Stomach smooth muscle (tissue), 2 donors: ENCODE data around the gene NPR1.

Experiments
- H3K27ac ChIP-seq: one replicate; pipeline ENCODE4 v1.7.0; 2013; ENCODE audit warnings: mild to moderate bottlenecking, low read length, inconsistent platforms
- H3K27me3 ChIP-seq, 2 donors: one replicate each; pipeline ENCODE4 v1.7.0; 2013; ENCODE audit warnings: low read length in 2 of 2; ENCODE audit not compliant: insufficient read depth in 2 of 2, control insufficient read depth in 1 of 2
- H3K36me3 ChIP-seq, 2 donors: one replicate each; pipeline ENCODE4 v1.7.0; 2013; ENCODE audit warnings: low read length in 2 of 2; ENCODE audit not compliant: control insufficient read depth in 2 of 2, insufficient read depth in 2 of 2
- H3K4me1 ChIP-seq: one replicate; pipeline ENCODE4 v1.7.0; 2013; ENCODE audit warnings: low read length; ENCODE audit not compliant: control insufficient read depth, insufficient read depth
- H3K4me3 ChIP-seq, 2 donors: one replicate each; pipeline ENCODE4 v1.7.0; 2013; ENCODE audit warnings: low read length in 2 of 2
- H3K9ac ChIP-seq, 2 donors: one replicate each; pipeline ENCODE4 v1.7.0; 2013; ENCODE audit warnings: low read length in 2 of 2, mild to moderate bottlenecking in 1 of 2
- H3K9me3 ChIP-seq, 2 donors: one replicate each; pipeline ENCODE4 v1.7.0; 2013; ENCODE audit warnings: low read length in 2 of 2; ENCODE audit not compliant: control insufficient read depth in 2 of 2
- donor health status: healthy.
- donor health status: Pancreatic carcinoma.

Gene NPR1

GRCh38 chr1:153679337-153680119, 1.0 kb downstream of the NPR1 start:
- peaks cover 18 to 34% of the 10 kb centered on the region in 2 donors for H3K27me3 ChIP-seq
- H3K4me3 ChIP-seq: peak overlapping the region; percentile 72 to 73
- peak overlapping the region in 1 of 2 donors; percentile 47 for H3K9ac ChIP-seq
- no peaks in the 10 kb centered on the region for H3K36me3 ChIP-seq
- no peak overlapping the region for H3K27ac ChIP-seq
- H3K4me1 ChIP-seq: peaks cover 24% of the 10 kb centered on the region
- H3K9me3 ChIP-seq: no peaks in the 10 kb centered on the region

GRCh38 chr1:153680120-153680403, 1.6 kb downstream of the NPR1 start:
- Histone ChIP-seq H3K9ac (no peak overlapping the region), H3K36me3 (no peaks in the 10 kb centered on the region), H3K27me3 (peaks cover 22 to 37% of the 10 kb centered on the region in 2 donors), H3K4me3 (peak overlapping the region; percentile 72 to 73), H3K9me3 (no peaks in the 10 kb centered on the region), H3K4me1 (peaks cover 24% of the 10 kb centered on the region), H3K27ac (no peak overlapping the region)

- no peak overlapping the region for H3K4me3 ChIP-seq
- peaks cover 21% of the 10 kb centered on the region for H3K4me1 ChIP-seq
- peaks cover 22 to 37% of the 10 kb centered on the region in 2 donors for H3K27me3 ChIP-seq
- no peak overlapping the region for H3K27ac ChIP-seq
- H3K36me3 ChIP-seq: no peaks in the 10 kb centered on the region
- no peak overlapping the region for H3K9ac ChIP-seq
- no peaks in the 10 kb centered on the region for H3K9me3 ChIP-seq
Observed at GRCh38 chr1:153682730-153683129, 4.2 kb downstream of the NPR1 start.

DNA sequence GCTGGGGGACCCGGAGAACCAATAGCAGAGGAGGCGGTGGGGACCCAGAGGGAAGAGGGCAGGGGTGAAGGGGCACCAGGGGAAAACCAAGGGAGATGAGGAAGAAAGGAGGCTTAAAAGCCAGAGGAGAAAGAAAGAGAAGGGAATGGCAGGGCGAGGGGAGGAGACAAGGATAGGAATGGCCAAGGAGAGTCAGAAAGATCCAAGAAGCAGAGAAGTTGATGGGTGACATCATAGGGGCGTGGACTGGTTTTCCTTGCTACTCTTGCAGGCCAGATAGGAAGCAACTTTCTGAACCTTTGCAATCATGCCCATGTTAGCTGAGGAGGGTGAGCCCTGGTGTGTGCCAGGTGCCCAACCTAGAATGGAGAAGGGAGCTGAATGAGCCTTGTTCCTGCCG, 5.4 kb downstream of the NPR1 start:
- Histone ChIP-seq H3K36me3 (no peaks in the 10 kb centered on the region), H3K4me1 (peaks cover 10% of the 10 kb centered on the region), H3K4me3 (no peak overlapping the region), H3K27ac (no peak overlapping the region), H3K9ac (no peak overlapping the region), H3K27me3 (peaks cover 22 to 27% of the 10 kb centered on the region in 2 donors), H3K9me3 (no peaks in the 10 kb centered on the region)

DNA sequence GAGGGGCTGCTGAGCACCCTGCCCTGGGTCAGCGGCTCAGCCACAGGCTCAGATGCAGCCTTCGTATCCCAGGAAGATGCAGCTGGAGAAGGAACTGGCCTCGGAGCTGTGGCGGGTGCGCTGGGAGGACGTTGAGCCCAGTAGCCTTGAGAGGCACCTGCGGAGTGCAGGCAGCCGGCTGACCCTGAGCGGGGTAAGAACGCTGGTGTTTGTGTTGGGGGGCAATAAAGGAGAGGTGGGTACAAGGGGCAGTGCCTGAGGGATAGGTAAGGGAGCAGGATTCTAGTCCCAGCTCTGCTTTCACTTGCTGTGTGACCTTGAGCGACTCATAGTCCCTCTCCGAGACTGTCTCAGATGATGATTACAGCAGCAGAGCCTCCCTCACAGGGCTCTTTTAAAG, 6.4 kb downstream of the NPR1 start:
- no peaks in the 10 kb centered on the region for H3K9me3 ChIP-seq
- no peaks in the 10 kb centered on the region for H3K4me1 ChIP-seq
- H3K27ac ChIP-seq: no peak overlapping the region
- peaks cover 17% of the 10 kb centered on the region in 2 donors for H3K27me3 ChIP-seq
- no peaks in the 10 kb centered on the region for H3K36me3 ChIP-seq
- H3K9ac ChIP-seq: no peak overlapping the region
- no peak overlapping the region for H3K4me3 ChIP-seq

DNA sequence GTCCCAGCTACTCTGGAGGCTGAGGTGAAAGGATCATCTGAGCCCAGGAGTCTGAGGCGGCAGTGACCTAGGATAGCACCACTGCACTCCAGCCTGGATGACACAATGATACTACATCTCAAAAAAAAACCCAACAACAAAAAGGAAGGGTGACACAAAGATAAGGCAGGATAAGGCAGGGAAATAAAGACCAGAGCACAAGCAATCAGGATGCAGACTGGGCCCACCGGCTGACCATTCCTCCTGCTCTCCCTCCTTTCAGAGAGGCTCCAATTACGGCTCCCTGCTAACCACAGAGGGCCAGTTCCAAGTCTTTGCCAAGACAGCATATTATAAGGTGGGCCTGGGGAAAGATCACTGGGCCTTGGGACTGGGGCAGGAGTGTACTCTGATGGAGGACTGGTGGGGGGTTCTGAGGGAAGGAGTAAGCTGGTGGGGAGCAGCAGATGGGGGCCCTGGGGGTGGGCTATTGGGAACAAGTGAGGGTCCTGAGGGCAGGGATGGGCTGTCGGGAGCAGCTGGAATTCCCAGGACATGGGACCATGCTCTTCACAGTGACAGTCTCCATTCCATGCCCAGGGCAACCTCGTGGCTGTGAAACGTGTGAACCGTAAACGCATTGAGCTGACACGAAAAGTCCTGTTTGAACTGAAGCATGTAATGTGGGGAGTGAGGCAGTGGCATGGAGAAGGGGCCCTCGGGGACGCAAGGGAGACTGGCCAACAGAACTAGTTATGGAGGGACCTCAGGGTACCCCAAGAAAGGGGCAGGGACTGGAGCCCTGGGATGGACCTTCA, 7.3 kb downstream of the NPR1 start:
- Histone ChIP-seq H3K9me3 (no peaks in the 10 kb centered on the region), H3K4me3 (no peak overlapping the region), H3K4me1 (no peaks in the 10 kb centered on the region), H3K27me3 (peaks cover 8 to 11% of the 10 kb centered on the region in 2 donors), H3K36me3 (no peaks in the 10 kb centered on the region), H3K27ac (no peak overlapping the region), H3K9ac (no peak overlapping the region)

- no peak overlapping the region for H3K4me3 ChIP-seq
- H3K9ac ChIP-seq: no peak overlapping the region
- H3K27ac ChIP-seq: no peak overlapping the region
- no peaks in the 10 kb centered on the region for H3K36me3 ChIP-seq
- H3K4me1 ChIP-seq: no peaks in the 10 kb centered on the region
- peaks cover 3% of the 10 kb centered on the region in 2 donors for H3K27me3 ChIP-seq
- no peaks in the 10 kb centered on the region for H3K9me3 ChIP-seq
Observed at GRCh38 chr1:153687346-153688125, 9.0 kb downstream of the NPR1 start.

DNA sequence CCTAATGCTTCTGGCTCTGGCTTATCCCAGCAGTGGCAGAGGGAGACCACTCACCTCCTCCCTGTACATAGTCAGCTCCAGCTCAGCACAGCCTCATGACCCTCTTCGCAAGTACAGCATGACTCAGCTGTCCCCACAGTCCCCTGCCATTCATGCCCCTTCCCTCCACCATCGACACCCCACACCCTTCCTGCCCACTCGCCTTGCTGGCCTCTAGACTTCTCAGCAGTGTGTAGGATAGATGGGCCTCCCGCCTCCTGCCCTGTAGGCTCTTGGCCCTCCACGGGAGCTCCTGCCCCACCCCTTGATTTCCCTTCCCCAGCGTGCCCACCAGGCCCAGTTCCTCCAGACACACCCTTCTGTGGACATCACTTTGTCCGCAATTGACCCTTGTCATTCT, 9.8 kb downstream of the NPR1 start:
- no peaks in the 10 kb centered on the region for H3K9me3 ChIP-seq
- no peak overlapping the region for H3K9ac ChIP-seq
- H3K4me3 ChIP-seq: no peak overlapping the region
- H3K27ac ChIP-seq: no peak overlapping the region
- H3K27me3 ChIP-seq: peaks cover 3% of the 10 kb centered on the region in 2 donors
- no peaks in the 10 kb centered on the region for H3K4me1 ChIP-seq
- H3K36me3 ChIP-seq: no peaks in the 10 kb centered on the region

DNA sequence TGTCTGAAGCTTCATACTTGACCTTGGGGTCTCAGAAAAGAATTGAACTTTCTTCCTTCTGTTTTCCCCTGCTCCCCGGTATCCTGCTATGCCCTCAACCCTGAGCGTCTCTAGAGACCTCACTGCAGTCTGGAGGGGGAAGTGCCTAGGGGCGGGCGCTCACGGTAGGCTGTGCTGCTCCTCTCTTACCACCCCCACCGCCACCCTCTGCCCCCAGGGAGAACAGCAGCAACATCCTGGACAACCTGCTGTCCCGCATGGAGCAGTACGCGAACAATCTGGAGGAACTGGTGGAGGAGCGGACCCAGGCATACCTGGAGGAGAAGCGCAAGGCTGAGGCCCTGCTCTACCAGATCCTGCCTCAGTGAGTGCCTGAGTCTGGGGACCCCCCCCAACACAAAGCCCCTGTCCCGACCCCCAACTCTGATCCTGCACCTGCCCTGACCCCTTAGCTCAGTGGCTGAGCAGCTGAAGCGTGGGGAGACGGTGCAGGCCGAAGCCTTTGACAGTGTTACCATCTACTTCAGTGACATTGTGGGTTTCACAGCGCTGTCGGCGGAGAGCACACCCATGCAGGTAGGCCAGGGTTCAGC, 10.3 kb downstream of the NPR1 start:
- H3K4me3 ChIP-seq: no peak overlapping the region
- no peaks in the 10 kb centered on the region for H3K36me3 ChIP-seq
- H3K9me3 ChIP-seq: no peaks in the 10 kb centered on the region
- peaks cover 3% of the 10 kb centered on the region in 2 donors for H3K27me3 ChIP-seq
- H3K9ac ChIP-seq: no peak overlapping the region
- no peak overlapping the region for H3K27ac ChIP-seq
- H3K4me1 ChIP-seq: no peaks in the 10 kb centered on the region

GRCh38 chr1:153693466-153693865, 15.0 kb downstream of the NPR1 start:
- Histone ChIP-seq H3K4me1 (peaks cover 10% of the 10 kb centered on the region), H3K9ac (no peak overlapping the region), H3K36me3 (no peaks in the 10 kb centered on the region), H3K9me3 (no peaks in the 10 kb centered on the region), H3K27me3 (no peaks in the 10 kb centered on the region), H3K4me3 (no peak overlapping the region), H3K27ac (no peak overlapping the region)
